Measurements from ENCODE around the gene PBRM1.
"Not testable (repeated sequence)": the region's sequence is repeated elsewhere in the genome, so short reads cannot be mapped to it uniquely, and the experiment has no call there.

PBRM1 gene

GRCh38 chr3:52685709-52686691 lies at the start of gene PBRM1, which contains the start of gene GNL3:
PBRM1 (minus strand) TSS chr3:52685913.
GNL3 (plus strand) TSS chr3:52686032; CDS start chr3:52686093, 61 bp downstream.
- peak; percentile 84 for DNase-seq (ENCODE audit: low read depth, low spot score)

- no peak for DNase-seq (ENCODE audit: low read depth, low spot score)
Measured at GRCh38 chr3:52733256-52733891, 47.7 kb upstream of the PBRM1 start.

DNA sequence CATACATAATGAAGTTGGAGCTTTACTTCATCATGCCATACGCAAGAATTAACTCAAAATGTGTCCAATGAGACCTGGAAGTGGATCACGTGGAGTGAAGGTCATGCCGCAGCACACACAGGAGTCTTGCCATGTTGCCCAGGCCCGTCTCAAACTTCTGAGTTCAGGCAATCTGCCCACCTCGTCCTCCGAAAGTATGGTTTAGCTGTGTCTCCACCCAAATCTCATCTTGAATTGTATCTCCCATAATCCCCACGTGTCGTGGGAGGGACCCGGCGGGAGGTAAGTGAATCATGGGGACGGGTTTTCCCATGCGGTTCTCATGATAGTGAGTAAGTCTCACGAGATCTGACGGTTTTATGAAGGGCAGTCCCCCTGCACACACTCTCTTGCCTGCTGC lies 45.9 kb upstream of the PBRM1 start:
- DNase-seq (ENCODE audit: low read depth, low spot score) = no peak

GRCh38 chr3:52730681-52731080 lies 45.0 kb upstream of the PBRM1 start:
- no peak for DNase-seq (ENCODE audit: low read depth, low spot score)

DNA sequence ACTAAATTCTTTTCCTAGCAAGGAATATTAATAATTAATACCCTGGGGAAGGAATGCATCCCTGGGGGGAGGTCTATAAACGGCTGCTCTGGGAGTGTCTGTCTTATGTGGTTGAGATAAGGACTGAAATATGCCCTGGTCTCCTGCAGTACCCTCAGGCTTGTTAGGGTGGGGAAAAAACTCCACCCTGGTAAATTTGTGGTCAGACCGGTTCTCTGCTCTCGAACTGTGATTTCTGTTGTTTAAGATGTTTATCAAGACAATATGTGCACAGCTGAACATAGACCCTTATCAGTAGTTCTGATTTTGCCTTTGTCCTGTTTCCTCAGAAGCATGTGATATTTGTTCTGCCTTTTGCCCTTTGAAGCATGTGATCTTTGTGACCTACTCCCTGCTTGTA lies 43.0 kb upstream of the PBRM1 start:
- DNase-seq (ENCODE audit: low read depth, low spot score) = not testable (repeated sequence)

- no peak for DNase-seq (ENCODE audit: low read depth, low spot score)
Measured at GRCh38 chr3:52724511-52724910, 38.8 kb upstream of the PBRM1 start.

DNA sequence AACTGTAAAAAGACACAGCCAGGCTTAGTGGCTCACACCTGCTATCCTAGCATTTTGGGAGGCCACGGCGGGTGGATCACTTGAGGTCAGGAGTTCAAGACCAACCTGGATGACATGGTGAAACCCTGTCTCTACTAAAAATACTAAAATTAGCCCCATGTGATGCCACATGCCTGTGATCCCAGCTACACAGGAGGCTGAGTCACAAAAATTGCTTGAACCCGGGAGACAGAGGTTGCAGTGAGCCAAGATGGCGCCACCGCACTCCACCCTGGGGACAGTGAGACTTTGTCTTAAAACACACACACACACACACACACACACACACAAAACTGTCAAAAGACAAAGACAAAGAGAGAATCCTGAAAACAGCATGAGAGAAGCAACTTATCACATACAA lies 38.2 kb upstream of the PBRM1 start:
- DNase-seq (ENCODE audit: low read depth, low spot score) = no peak

DNA sequence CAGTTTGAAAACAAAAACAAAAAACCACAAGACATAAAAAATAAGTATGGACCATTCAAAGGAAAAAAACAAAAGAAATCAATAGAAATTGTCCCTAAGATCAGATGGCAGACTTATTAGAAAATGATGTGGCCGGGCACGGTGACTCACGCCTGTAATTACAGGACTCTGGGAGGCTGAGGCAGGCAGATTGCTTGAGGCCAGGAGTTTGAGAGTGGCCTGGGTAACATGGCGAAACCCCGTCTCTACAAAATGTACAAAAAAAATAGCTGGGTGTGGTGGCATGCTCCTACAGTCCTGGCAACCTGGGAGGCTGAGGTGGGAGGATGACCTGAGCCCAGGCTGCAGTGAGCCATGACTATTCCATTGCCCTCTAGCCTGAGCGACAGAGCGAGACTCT lies 36.8 kb upstream of the PBRM1 start:
- no peak for DNase-seq (ENCODE audit: low read depth, low spot score)

DNA sequence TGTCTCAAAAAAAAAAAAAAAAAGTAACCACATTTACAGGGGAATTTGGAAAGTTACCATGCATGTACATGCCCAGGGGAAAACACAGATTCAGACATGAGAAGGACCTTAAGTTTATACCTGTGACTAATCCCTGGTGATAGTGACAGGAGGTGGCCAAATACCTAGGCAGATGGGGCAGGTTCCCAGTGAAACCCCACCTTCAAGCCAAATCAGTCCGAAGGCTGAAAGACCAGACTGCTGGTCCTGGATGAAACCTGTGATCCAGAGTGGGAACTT lies 36.0 kb upstream of the PBRM1 start:
- no peak for DNase-seq (ENCODE audit: low read depth, low spot score)

DNA sequence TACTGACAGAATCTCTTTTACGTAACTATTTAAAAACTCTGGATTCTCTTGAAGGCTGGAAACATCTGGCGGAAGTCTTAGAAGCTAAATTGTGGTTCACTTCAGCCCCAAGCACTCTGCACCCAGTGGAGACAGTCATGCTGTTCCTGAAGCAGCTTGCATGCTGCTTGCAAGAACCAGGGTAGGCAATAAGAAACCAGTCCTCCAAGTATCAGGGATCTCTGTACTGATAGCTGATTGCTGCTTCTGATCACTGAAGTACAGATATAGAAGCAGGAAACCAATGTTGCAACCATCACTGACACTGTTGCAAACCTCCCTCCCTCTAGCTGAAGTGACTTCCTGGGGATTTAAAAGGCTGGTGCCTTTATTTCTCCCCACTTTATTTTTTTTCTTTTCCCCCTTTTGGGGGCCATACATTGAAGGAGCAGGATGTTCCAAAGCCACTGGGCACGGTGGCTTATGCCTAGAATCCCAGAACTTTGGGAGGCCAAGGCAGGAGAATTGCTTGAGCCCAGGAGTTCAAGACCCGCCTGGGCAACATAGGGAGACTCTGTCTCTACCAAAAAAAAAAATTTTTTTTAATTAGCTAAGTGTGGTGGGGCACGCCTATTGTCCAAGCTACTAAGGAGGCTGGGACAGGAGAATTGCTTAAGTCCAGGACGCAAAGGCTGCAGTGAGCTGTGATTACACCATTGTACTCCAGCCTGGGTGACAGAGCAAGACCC lies 35.5 kb upstream of the PBRM1 start:
- no peak for DNase-seq (ENCODE audit: low read depth, low spot score)

DNA sequence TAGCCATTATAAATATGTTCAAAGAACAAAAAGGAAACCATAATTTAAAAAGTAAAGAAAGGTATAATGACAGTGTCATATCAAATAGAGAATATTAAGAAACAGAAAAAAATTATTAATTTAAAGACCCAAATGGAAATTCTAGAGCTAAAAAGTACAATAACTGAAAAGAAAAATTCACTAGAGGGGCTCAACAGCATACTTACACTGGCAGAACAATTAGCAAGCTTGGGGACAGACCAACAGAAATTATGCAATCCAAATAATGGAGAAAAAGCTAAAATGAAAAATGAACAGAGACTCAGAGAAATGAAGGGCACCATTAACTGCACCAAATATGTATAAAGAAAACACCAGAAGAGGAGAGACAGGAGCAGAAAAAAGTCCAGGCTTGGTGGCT lies 33.9 kb upstream of the PBRM1 start:
- DNase-seq (ENCODE audit: low read depth, low spot score) = no peak

- no peak for DNase-seq (ENCODE audit: low read depth, low spot score)
Measured at GRCh38 chr3:52715714-52716305, 30.1 kb upstream of the PBRM1 start.

GRCh38 chr3:52714335-52715302 lies 28.9 kb upstream of the PBRM1 start:
- DNase-seq (ENCODE audit: low read depth, low spot score) = no peak

- DNase-seq (ENCODE audit: low read depth, low spot score) = no peak
Measured at GRCh38 chr3:52712291-52713212, 26.8 kb upstream of the PBRM1 start.

GRCh38 chr3:52710512-52710911 lies 24.8 kb upstream of the PBRM1 start:
- no peak for DNase-seq (ENCODE audit: low read depth, low spot score)

GRCh38 chr3:52707585-52707984 lies 21.9 kb upstream of the PBRM1 start:
- DNase-seq (ENCODE audit: low read depth, low spot score) = no peak

GRCh38 chr3:52705688-52706686 lies 20.3 kb upstream of the PBRM1 start, which contains the start of the genes GLT8D1 and SPCS1:
GLT8D1 (minus strand) TSS chr3:52705791; CDS start chr3:52700460, 5,331 bp downstream.
SPCS1 (plus strand) TSS chr3:52706106; CDS start chr3:52706247, 141 bp downstream.
- peak; percentile 69 for DNase-seq (ENCODE audit: low read depth, low spot score)

GRCh38 chr3:52705438-52705687 lies 19.6 kb upstream of the PBRM1 start:
- DNase-seq (ENCODE audit: low read depth, low spot score) = no peak

Data from activated naive CD8-positive, alpha-beta T cell treated with anti-CD3 and anti-CD28 coated beads, Interleukin-2, amount 50 U/mL, for 16 hours (primary cell).